Stimulated activated CD4-positive, alpha-beta T cell treated with anti-CD3 and anti-CD28 coated beads, TNF-alpha, amount 100 ng/mL, for 1 hour (primary cell): ENCODE data around the gene CCDC89.

ENCODE experiments used
- DNase-seq, 3 donors: peaks; one replicate each; pipeline ENCODE4 v3.0.0-alpha.2; 2020; ENCODE audit warnings: low read depth in 3 of 3, low spot score in 1 of 3

The CCDC89 gene

DNA sequence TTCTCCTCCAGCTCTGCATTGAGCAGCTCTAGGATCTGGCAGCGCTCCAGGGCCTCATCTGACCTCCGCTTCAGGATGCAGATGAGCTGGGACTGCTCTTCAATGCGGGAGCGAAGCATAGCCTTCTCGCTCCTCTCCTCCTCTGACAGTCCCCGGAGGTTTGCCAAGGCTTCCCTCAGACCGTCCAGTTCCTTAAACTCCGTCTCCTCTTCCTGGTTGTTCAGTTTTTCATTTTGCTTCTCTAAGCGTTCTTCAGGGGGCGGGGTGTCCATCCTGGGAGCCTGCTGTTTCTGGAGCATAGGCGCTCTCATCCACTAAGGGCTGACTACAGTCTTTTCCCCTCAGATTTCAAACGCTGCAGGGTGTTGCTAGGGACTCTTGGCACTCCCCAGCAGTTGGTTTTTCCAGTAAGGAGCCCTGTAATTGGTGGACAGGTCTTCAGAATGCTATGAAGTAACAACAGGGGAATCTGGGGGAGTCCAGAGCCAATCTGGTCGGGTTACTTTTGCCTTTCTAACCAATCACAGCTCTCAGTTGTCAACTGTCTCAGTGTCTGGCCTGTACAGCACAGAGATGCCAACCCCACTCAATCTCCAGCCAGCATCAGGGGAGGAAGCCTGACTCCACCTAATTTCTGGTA, at the start of gene CCDC89:
Gene CCDC89 (minus strand): TSS at position 376 of the 640 bp plus-strand sequence. CDS start 65 bp downstream, at position 311.
- no peak for DNase-seq

DNA sequence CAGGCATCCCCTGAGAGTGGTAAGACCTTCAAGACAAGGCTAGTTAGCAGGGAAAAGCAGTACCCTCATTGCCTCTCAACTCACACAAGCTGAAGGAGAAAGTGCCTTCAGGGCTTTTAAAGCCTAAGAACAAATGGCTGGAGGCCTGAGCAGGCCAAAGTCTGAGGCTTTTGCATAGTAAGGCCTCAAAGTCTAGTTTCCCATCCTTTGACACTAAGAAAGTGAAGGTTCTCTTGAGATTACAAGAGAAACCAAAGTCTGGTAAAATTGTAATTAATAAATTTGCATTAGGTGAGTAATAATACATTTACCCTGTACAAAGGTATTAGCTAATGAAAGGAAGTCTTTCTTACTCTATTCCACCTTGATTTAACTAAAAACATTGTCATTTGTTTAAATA, 47.0 kb upstream of the CCDC89 start:
- no peak for DNase-seq

GRCh38 chr11:85726381-85726780, 40.4 kb upstream of the CCDC89 start:
- no peak for DNase-seq

- DNase-seq: no peak
These were observed 39.7 kb upstream of the CCDC89 start for GRCh38 chr11:85725510-85726258.

DNA sequence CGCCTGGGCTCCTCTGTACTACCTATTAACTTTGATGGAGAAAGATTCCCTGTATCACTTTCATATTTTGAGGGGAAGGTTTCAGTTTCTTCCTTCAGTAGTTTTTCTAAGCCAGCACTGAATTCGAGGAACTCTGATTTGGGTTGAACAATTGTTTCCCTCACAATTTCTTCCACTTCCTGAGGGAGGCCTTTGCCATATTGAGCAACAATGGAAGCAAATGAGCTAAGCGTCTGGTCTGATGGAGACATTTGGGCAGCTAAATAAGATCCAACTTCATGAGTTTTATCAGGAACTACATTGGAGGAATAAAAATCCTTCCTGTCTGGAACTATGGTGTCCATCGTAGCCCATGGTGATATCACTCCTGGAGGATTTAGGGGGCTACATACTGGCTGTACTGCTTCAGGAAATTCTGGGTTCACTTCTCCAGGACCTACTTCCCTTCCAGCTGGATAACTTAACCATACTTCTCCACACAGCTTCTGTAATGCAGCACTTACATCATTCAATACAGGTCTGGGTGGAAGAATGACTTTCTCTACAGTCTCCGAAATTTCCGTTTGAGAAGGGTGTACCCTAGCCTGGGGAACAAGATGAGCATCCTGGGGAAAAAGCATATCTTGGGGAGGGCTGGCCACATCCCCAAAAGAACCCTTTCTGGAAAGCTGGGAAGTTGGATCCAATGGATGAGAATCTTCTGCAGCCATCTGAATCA, 38.9 kb upstream of the CCDC89 start:
- DNase-seq: no peak

DNA sequence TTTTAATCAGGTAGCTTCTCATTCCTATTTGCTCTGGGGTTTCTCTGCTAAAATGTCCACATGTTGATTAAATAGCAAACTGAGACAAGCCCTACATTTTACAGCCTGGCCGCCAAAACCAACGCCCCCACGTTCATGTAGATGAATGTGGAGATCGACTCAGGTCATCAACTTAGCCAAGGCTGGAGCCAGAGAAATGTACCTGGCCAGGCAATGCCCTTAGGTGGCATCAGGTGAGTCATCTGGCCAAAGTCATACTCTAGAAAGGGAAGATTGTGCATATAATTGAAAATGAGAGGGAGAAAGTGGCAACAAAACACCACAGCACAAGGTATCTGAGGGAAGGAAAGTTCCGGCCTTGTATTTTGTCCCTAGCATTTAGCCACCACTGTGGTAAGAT, 37.1 kb upstream of the CCDC89 start:
- DNase-seq: no peak

DNA sequence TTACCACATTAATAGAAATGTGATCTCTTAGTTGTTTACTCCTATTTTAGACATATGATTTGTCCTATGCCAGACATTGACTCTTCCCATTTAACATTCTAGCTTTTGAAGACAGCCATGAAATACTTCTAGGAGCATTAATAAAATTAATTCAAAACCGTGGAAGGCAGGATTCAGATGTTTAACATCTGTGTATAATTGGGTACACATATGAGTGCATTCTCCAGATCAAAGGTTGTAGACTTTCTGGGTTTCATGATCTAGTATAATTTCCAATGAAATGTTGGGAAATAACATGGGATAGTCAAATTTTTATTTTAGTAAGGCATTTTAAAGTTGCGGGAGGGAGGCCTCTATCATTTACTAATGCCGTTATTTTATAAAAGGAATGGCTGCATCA, 35.2 kb upstream of the CCDC89 start:
- DNase-seq: no peak

- no peak for DNase-seq
These were observed 33.2 kb upstream of the CCDC89 start for GRCh38 chr11:85718991-85719807.

- no peak for DNase-seq
These were observed 32.3 kb upstream of the CCDC89 start for GRCh38 chr11:85718126-85718943.

GRCh38 chr11:85717429-85717828, 31.4 kb upstream of the CCDC89 start:
- DNase-seq: no peak

DNA sequence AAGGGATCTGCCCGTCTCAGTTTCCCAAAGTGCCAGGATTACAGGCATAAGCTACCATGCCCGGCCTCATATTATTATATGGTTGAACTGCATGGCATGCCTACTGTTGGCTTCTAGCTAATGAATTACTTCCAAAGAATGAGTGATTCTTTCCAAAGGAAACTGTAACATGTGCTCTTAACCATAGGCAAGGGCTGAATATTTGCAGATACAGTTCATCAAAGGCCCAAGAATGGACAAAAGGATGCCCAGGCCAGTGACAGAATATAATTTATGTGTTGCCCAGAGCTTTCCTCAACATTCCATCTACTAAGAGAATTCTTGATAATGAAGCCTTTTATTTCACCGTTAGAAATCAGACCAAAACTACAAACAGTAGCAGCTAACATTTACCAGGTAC, 27.0 kb upstream of the CCDC89 start:
- DNase-seq: no peak

DNA sequence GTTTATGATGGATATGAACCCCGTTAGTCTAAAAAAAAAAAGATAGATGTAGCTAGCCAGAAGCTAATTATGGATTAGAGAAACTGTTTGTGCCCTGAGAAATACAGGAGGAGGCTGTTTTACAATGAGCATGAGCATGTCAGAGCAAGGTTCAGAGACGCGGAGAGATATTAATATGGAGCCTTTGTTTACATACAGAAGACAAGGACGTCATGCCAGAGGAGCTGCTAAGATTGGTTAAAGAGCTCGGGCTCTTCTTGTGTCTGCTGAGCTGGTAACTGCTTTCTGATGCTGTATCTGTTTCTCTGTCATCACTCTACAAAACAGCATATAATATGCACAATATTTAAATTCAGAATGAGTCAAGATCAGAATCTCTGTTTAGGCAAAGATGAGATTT, 24.9 kb upstream of the CCDC89 start:
- DNase-seq: no peak

DNA sequence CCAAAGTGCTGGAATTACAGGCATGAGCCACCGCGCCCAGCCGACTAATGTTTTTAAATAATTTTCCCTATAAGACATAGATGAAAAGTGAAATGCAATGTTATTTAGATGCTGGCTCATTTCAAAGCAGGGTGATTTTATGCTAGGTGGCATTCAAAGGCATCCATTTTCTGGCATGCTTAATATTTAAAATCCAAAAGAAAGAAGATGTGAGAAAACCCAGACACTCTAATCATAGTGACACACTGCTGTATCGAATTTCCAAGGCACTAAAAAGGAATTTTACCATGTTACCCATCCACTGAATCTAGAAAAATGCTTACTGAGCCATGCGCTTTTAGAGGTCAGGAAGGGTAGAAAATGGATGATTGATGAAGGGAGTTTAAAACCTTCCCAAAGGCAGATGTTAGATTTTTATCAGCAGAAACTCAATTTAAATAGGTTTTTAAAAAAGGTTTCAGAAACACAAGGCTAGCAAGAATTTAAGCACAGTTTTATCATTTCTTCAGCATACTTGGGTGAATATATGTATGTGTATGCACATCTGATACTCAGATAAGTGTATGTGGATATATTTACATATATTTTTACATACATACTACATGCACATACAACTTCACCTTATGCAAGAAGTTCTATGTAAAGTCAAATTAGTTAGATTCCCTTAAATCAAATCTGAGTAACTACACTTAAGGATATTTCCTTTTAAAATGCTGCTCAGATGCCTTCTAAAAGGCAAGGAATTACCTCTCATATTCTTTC, 24.1 kb upstream of the CCDC89 start:
- DNase-seq: no peak

DNA sequence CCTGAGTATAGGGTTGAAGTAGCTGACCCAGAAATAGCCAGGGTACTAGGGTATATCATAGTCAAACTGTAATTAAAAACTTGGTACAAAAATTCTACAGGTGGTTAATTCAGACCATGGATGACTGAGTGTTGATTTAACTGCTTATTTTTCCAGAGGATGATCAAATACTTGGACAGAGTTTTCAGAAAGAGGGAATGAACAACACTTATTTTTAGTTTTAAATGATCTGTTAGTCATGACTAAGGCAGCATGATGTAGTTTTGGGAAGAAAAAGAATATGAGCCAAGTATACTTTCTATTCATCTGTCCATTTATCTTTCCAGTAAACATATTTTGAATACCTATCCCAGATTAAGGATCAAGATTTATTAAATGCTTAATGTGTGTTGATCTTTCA, 19.8 kb upstream of the CCDC89 start:
- DNase-seq: no peak

DNA sequence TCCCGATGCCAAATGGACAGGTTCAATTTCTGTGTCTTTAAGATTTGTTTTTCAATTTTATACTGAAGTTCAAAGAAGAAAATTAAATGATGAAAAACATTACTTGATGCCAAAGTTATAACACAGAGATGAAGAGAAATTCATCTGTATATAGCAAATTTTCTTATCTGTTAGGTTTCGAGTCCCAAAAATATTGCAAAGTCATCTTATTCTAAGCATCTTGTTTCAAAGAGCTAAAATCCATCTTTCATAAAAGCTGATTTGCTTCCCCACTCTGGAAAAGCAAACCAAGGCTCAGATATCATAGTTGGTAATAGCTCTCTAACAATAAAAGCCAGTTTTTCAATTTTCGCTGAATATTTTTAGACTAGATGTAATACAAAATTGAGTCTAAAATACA, 19.0 kb upstream of the CCDC89 start:
- no peak for DNase-seq

DNA sequence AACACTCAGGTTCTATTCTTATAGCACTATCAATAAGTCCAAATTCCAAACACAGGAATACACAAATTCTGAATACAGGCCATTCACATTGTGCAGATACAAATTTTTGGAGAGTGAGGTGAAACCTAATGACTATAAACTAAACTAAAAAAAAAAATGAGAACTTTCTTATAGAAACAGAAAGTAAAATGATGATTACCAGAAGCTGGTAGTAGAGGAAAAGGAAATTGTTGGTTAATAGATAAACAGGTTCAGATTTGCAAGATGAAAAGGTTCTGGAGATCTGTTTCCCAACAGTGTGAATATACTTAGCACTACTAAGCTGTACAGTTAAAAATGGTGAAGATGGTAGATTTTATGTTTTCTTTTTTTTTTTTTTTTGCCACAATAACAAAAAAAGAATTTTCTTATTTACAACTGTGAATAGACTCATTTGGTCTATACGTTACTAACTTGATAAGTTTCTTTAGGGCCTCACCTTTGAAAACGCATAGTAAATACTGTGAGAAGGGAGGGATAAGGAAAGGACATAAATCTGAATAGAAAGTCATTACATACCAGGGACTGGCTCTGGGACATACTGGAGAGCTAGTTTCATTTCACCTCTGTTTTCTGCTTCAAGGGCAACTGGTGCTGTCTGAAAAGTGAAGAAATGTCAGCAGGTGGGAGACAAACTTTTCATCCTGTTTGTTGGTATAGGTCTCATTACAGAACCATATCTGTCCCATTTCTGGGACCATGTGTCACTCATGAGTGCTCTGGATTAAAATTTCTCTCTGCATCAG, 14.2 kb upstream of the CCDC89 start:
- DNase-seq: no peak

DNA sequence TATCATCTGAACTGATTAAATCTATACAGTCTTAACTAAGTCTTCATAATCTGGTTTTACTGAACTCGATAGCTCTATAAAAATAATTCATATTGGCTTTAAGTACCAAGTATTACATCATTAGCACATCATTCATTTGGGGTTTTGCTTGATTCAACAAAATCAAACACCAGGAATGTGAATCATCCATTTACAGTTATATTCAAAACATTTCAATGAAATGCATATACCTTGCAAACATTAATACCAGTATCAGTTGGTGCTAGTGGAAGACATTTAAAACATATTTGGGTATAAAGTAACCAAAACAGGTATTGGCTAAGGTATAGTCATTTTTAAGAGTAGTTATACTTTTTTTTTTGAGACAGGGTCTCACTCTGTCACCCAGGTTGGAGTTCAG, 12.2 kb upstream of the CCDC89 start:
- no peak for DNase-seq

- no peak for DNase-seq
These were observed 11.8 kb upstream of the CCDC89 start for GRCh38 chr11:85697747-85698146.

DNA sequence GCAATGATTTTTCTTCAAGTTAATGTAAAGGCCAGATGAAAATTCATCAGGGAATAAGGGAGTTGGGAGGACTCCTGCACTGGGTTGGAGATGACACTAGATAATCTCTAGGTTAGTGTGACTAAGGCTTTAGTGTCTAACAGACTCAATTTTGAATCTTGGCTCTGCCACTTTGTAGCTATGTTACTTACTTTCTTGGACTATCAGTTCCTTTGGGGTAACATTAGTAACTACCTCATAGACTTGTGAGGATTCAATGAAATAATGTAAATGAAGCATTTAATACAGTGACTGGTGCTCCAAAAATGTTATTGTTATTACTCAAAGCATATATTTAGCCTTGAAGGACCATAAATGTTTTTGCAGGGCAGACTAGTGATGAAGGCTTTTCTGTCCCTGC, 9.6 kb upstream of the CCDC89 start:
- DNase-seq: no peak
